Keratinocyte (primary cell): ENCODE results near the gene HOXB6.

Source experiments
- EZH2 ChIP-seq: IDR thresholded peaks from one replicate; pipeline ENCODE4 v1.6.1; 2012; ENCODE audit warnings: inconsistent platforms, mild to moderate bottlenecking, low read length, moderate library complexity
- TF ChIP-seq, protein P1 (sequence below), 3 experiments: IDR thresholded peaks in 1 of 3; conservative IDR thresholded peaks in 1 of 3; optimal IDR thresholded peaks in 1 of 3; 2 replicates in 2 of 3; 3 replicates in 1 of 3; pipeline versions ENCODE3 to v1.5.1; 2011; ENCODE audit warnings: low read length in 3 of 3, mild to moderate bottlenecking in 3 of 3, moderate library complexity in 2 of 3, control low read depth in 1 of 3, inconsistent platforms in 1 of 3; ENCODE audit not compliant: insufficient read depth in 2 of 3; ENCODE audit errors: extremely low read depth in 1 of 3

GRCh38 chr17:48577330-48577945 lies 27.3 kb downstream of the HOXB6 start:
- TF ChIP-seq, protein P1, sequence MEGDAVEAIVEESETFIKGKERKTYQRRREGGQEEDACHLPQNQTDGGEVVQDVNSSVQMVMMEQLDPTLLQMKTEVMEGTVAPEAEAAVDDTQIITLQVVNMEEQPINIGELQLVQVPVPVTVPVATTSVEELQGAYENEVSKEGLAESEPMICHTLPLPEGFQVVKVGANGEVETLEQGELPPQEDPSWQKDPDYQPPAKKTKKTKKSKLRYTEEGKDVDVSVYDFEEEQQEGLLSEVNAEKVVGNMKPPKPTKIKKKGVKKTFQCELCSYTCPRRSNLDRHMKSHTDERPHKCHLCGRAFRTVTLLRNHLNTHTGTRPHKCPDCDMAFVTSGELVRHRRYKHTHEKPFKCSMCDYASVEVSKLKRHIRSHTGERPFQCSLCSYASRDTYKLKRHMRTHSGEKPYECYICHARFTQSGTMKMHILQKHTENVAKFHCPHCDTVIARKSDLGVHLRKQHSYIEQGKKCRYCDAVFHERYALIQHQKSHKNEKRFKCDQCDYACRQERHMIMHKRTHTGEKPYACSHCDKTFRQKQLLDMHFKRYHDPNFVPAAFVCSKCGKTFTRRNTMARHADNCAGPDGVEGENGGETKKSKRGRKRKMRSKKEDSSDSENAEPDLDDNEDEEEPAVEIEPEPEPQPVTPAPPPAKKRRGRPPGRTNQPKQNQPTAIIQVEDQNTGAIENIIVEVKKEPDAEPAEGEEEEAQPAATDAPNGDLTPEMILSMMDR (optimal IDR thresholded peaks at IDR 0.05 in 1 of 3, IDR thresholded peaks at IDR 0.05 in 1 of 3, conservative IDR thresholded peaks at IDR 0.05 in 1 of 3; ENCODE audit: extremely low read depth in 1 of 3, insufficient read depth in 2 of 3, low read length in 3 of 3): no peak
- no peak for TF ChIP-seq EZH2
